H1 (cell line): ENCODE data around the gene CGN. TPM values are rescaled to one million over a fixed set of nuclear protein-coding genes. Genes with fewer than 3 reads are reported as not detected.

Experiments
- HDAC2 ChIP-seq, 2 experiments: fragments of 300-600 bp in 1 of 2; sonication (generic) in 1 of 2; IDR thresholded peaks; 2 replicates each; pipeline ENCODE4 v1.6.1; 2011 to 2012; ENCODE audit warnings: low read depth in 2 of 2, low read length in 2 of 2, mild to moderate bottlenecking in 2 of 2, moderate library complexity in 2 of 2, borderline replicate concordance in 1 of 2, inconsistent platforms in 1 of 2
- POU5F1 ChIP-seq: IDR thresholded peaks from 2 replicates; pipeline ENCODE4 v1.6.1; 2011; ENCODE audit warnings: low read depth, mild to moderate bottlenecking, low read length, moderate library complexity
- polyA plus RNA-seq, 7 experiments: library from polyadenylated mRNA; depleted of rRNA in 3 of 7; stranded (reverse) in 5 of 7; unstranded in 2 of 7; fragments of >200 nt in 5 of 7; fragments of 200-250 nt in 2 of 7; gene quantifications; 1 replicate in 5 of 7; 2 replicates in 1 of 7; 4 replicates in 1 of 7; pipeline versions ENCODE4 v1.2.1 to v1.2.3, GENCODE V29; 2011 to 2013; ENCODE audit warnings: missing spikeins in 2 of 7, mixed read lengths in 2 of 7
- total RNA-seq: library from RNA; stranded (reverse); fragmentation: NEBNext Ultra II Directional; extraction: Animal tissue kit (Norgen Biotek cat#: 25700); gene quantifications from 2 replicates; pipeline ENCODE4 v1.2.1, GENCODE V29; 2021

The CGN gene
- total and polyA plus RNA-seq, 2 of the 8 experiments (the other 6 are each of a cell fraction or from before 2014, with no cell fraction given), result 15.9 to 52.7 TPM

DNA sequence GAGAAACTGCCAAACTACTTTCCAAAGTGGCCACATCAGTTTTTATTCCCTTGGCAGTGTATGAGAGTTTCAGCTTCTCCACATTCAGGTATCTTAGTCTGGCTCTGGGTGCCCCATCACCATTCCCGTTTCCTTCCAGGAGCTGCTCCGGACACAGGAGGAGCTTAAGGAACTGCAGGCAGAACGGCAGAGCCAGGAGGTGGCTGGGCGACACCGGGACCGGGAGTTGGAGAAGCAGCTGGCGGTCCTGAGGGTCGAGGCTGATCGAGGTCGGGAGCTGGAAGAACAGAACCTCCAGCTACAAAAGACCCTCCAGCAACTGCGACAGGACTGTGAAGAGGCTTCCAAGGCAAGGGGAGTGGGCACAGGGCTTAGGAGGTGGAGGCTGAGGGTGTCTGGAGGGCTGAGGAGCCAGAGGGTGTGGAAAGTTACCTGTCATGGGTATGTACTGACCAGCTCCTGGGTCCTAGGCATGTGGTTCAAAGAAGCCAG lies 18.1 kb downstream of the CGN start (continued):
- TF ChIP-seq HDAC2 (IDR thresholded peaks at IDR 0.05; ENCODE audit: borderline replicate concordance in 1 of 2, low read depth in 2 of 2, low read length in 2 of 2), result no peak
- no peak for TF ChIP-seq POU5F1
